ENCODE results near the gene ADAMTS13. TPM values are rescaled to one million over a fixed set of nuclear protein-coding genes. Genes with fewer than 3 reads are reported as not detected.

Gene ADAMTS13
- total RNA-seq, 4 donors from 2014 or later = 0.94 to 2.7 (median 2.1) TPM

GRCh38 chr9:133477992-133478850 lies 56.1 kb downstream of the ADAMTS13 start:
- peak overlapping the region; percentile 32 to 62 for H3K4me3 ChIP-seq
- no CpG with 5 or more reads among the region's 17 CpGs for WGBS, 2 donors (ENCODE audit: low coverage in 1 of 2)
- H3K36me3 ChIP-seq = peaks cover 0 to 21% of the 10 kb centered on the region in 2 donors
- TF ChIP-seq CTCF (IDR thresholded peaks at IDR 0.05) (no peak), EP300 (IDR thresholded peaks at IDR 0.05) (no peak), POLR2A (IDR thresholded peaks at IDR 0.05) (no peak), POLR2AphosphoS5 (IDR thresholded peaks at IDR 0.05) (no peak)
- H3K27ac ChIP-seq = peak overlapping the region in 3 of 4 donors; percentile 66 to 74 (median 68)
- no peaks in the 10 kb centered on the region for H3K27me3 ChIP-seq
- peaks cover 0 to 23% (median 11%) of the 10 kb centered on the region in 3 donors for H3K4me1 ChIP-seq
- H3K9me3 ChIP-seq = no peaks in the 10 kb centered on the region
- ATAC-seq = peak; percentile 13

GRCh38 chr9:133478851-133479711 lies 56.9 kb downstream of the ADAMTS13 start, which contains the start of gene SLC2A6:
Gene SLC2A6, minus strand, starts transcription at chr9:133479099. Its CDS starts 40 bp downstream, at chr9:133479059.
- peak within 1 kb of the TSS in 3 of 4 donors; percentile 66 to 74 (median 68) for H3K27ac ChIP-seq
- peak; percentile 97 for ATAC-seq
- H3K9me3 ChIP-seq = no peaks in the 10 kb centered on the region
- H3K36me3 ChIP-seq = peaks cover 0 to 15% of the 10 kb centered on the region in 2 donors
- TF ChIP-seq POLR2A (IDR thresholded peaks at IDR 0.05) (peak in 1 of 2 donors; percentile 21), EP300 (IDR thresholded peaks at IDR 0.05) (no peak), CTCF (IDR thresholded peaks at IDR 0.05) (no peak), POLR2AphosphoS5 (IDR thresholded peaks at IDR 0.05) (no peak)
- H3K4me1 ChIP-seq = peaks cover 0 to 23% (median 11%) of the 10 kb centered on the region in 3 donors
- H3K27me3 ChIP-seq = no peaks in the 10 kb centered on the region
- H3K4me3 ChIP-seq = peak within 1 kb of the TSS; percentile 32 to 62
- WGBS, 2 donors (ENCODE audit: low coverage in 1 of 2) = 5% methylated on average over 3 of the region's 84 CpGs; no CpG with 5 or more reads in 1 of the 2 donors

DNA sequence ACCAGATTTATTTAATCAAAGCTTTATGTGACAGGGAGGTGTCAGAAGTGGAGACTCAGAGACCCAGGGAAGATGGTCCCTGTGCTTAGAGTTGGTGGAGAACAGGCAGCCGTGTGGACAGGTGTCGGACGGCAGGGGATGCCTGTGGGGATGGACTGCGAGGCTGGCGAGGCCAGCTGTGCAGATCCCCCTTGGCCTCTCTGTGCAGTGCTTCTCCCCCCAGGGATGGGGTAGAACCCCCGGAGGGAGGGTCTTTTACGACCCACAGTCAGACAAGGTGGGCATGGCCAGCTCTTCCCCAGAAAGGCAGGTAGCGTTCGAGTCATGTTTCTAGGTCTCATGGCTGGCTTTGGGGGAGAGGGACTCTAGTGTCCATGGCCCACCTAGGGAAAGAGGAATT lies 61.4 kb downstream of the ADAMTS13 start:
- WGBS, 2 donors (ENCODE audit: low coverage in 1 of 2) = 80% methylated on average over 8 of the region's 9 CpGs; no CpG with 5 or more reads in 1 of the 2 donors

More for the DNA sequence above, 61.4 kb downstream of the ADAMTS13 start:
- Histone ChIP-seq H3K27me3 (peaks cover 33% of the 10 kb centered on the region), H3K9me3 (no peaks in the 10 kb centered on the region), H3K27ac (no peak overlapping the region), H3K4me3 (no peak overlapping the region), H3K36me3 (no peaks in the 10 kb centered on the region), H3K4me1 (peaks cover 0 to 23% (median 7%) of the 10 kb centered on the region in 3 donors)
- TF ChIP-seq POLR2AphosphoS5 (IDR thresholded peaks at IDR 0.05) (no peak), EP300 (IDR thresholded peaks at IDR 0.05) (no peak), CTCF (IDR thresholded peaks at IDR 0.05) (no peak), POLR2A (IDR thresholded peaks at IDR 0.05) (no peak)
- no peak for ATAC-seq

Measured in gastroesophageal sphincter (tissue), 4 donors.